IMR-90 (cell line): ENCODE measurements around the gene IGFBPL1. TPM values are rescaled to one million over a fixed set of nuclear protein-coding genes. Genes with fewer than 3 reads are reported as not detected.

Source experiments
- ATAC-seq: fragments of 200-7000 bp; cut with Tn5 transposase; 2 replicates; pipeline ENCODE4 v1.9.1; 2020; ENCODE audit warnings: low read depth, mild to moderate bottlenecking, moderate library complexity
- BruUV-seq: library from RNA; stranded (reverse); fragments of 400-500 nt; replicated peaks from 2 replicates; lab custom pipeline; 2021; lab: Mats Ljungman, UMichigan
- CTCF ChIA-PET: fragments of 300-600 bp; formaldehyde crosslinking; extraction: SDS; loops from one replicate; lab custom pipeline; 2021; ENCODE audit warnings: antibody characterized with exemption; lab: Yijun Ruan, JAX
- POLR2A ChIA-PET: fragments of 300-600 bp; sonication (Branson Sonifier 250); formaldehyde crosslinking; loops from one replicate; lab custom pipeline; 2022; ENCODE audit warnings: antibody characterized with exemption; ENCODE audit not compliant: unreplicated experiment; lab: Charles Lee
- DNase-seq: peaks from one replicate; pipeline ENCODE4 v3.0.0; 2013
- H2AFZ ChIP-seq: replicated peaks from 2 replicates; pipeline ENCODE3; 2013; ENCODE audit warnings: low read length, mild to moderate bottlenecking; ENCODE audit not compliant: poor library complexity
- H2AK5ac ChIP-seq: 2 replicates; pipeline ENCODE4 v1.6.1; 2013; ENCODE audit warnings: low read depth, low read length, inconsistent platforms
- H2AK9ac ChIP-seq: replicated peaks from 2 replicates; pipeline ENCODE3; 2013; ENCODE audit warnings: mild to moderate bottlenecking, low read depth, low read length, moderate library complexity; ENCODE audit not compliant: poor library complexity
- H2BK120ac ChIP-seq: 2 replicates; pipeline ENCODE4 v1.6.1; 2013; ENCODE audit warnings: low read depth, low read length, inconsistent platforms
- H2BK15ac ChIP-seq: 3 replicates; pipeline ENCODE4 v1.6.1; 2013; ENCODE audit warnings: low read depth, low read length, inconsistent platforms
- H2BK20ac ChIP-seq: 2 replicates; pipeline ENCODE4 v1.6.1; 2013; ENCODE audit warnings: low read depth, mild to moderate bottlenecking, inconsistent platforms, low read length, moderate library complexity
- H2BK5ac ChIP-seq: 2 replicates; pipeline ENCODE4 v1.6.1; 2013; ENCODE audit warnings: mild to moderate bottlenecking, low read depth, low read length, inconsistent platforms; ENCODE audit not compliant: poor library complexity, severe bottlenecking
- H3K14ac ChIP-seq: replicated peaks from 2 replicates; pipeline ENCODE4 v1.6.1; 2013; ENCODE audit warnings: low read depth, low read length, inconsistent platforms
- H3K18ac ChIP-seq: 2 replicates; pipeline ENCODE4 v1.6.1; 2013; ENCODE audit warnings: low read depth, low read length, control low read depth
- H3K23ac ChIP-seq: 2 replicates; pipeline ENCODE4 v1.6.1; 2013; ENCODE audit warnings: low read depth, low read length, inconsistent platforms
- H3K27ac ChIP-seq: 2 replicates; pipeline ENCODE4 v1.5.1; 2013; ENCODE audit warnings: mild to moderate bottlenecking, control low read depth, low read length; ENCODE audit not compliant: insufficient read depth
- H3K27me3 ChIP-seq: 2 replicates; pipeline ENCODE4 v1.6.1; 2013; ENCODE audit warnings: low read length; ENCODE audit not compliant: control insufficient read depth, insufficient read depth
- H3K36me3 ChIP-seq: 2 replicates; pipeline ENCODE4 v1.6.1; 2013; ENCODE audit warnings: low read length, mixed read lengths; ENCODE audit not compliant: control insufficient read depth, insufficient read depth
- H3K4ac ChIP-seq: 2 replicates; pipeline ENCODE4 v1.6.1; 2013; ENCODE audit warnings: low read depth, low read length, inconsistent platforms
- H3K4me1 ChIP-seq: 2 replicates; pipeline ENCODE4 v1.6.1; 2013; ENCODE audit warnings: low read length, mixed read lengths; ENCODE audit not compliant: control insufficient read depth, insufficient read depth
- H3K4me2 ChIP-seq: 2 replicates; pipeline ENCODE4 v1.6.1; 2013; ENCODE audit warnings: low read depth, mild to moderate bottlenecking, control low read depth, low read length, moderate library complexity
- H3K4me3 ChIP-seq: 2 replicates; pipeline ENCODE4 v1.5.1; 2013; ENCODE audit warnings: low read depth, mild to moderate bottlenecking, control low read depth, low read length, moderate library complexity; ENCODE audit not compliant: insufficient read depth
- H3K56ac ChIP-seq: 2 replicates; pipeline ENCODE4 v1.6.1; 2013; ENCODE audit warnings: low read length, inconsistent platforms; ENCODE audit not compliant: insufficient read depth; ENCODE audit errors: extremely low read depth
- H3K79me1 ChIP-seq, 2 experiments: 2 replicates each; pipeline ENCODE4 v1.6.1; 2013; ENCODE audit warnings: low read length in 2 of 2, inconsistent platforms in 1 of 2, low read depth in 1 of 2
- H3K9ac ChIP-seq: 2 replicates; pipeline ENCODE4 v1.6.1; 2013; ENCODE audit warnings: low read depth, low read length, control low read depth
- H3K9me1 ChIP-seq: 2 replicates; pipeline ENCODE4 v1.6.1; 2013; ENCODE audit warnings: low read length, inconsistent platforms; ENCODE audit not compliant: insufficient read depth
- H3K9me3 ChIP-seq: 2 replicates; pipeline ENCODE4 v1.6.1; 2013; ENCODE audit warnings: low read length; ENCODE audit not compliant: control insufficient read depth, insufficient read depth
- H4K20me1 ChIP-seq: 2 replicates; pipeline ENCODE4 v1.6.1; 2013; ENCODE audit warnings: low read length, inconsistent platforms; ENCODE audit not compliant: insufficient read depth
- H4K5ac ChIP-seq: 2 replicates; pipeline ENCODE4 v1.6.1; 2013; ENCODE audit warnings: mild to moderate bottlenecking, low read depth, low read length, control low read depth
- H4K8ac ChIP-seq, 2 experiments: 2 replicates each; pipeline ENCODE4 v1.6.1; 2013; ENCODE audit warnings: low read depth in 2 of 2, low read length in 2 of 2, control low read depth in 1 of 2, inconsistent platforms in 1 of 2
- H4K91ac ChIP-seq: 2 replicates; pipeline ENCODE4 v1.6.1; 2013; ENCODE audit warnings: low read depth, low read length, inconsistent platforms; ENCODE audit not compliant: insufficient read depth
- BHLHE40 ChIP-seq: fragments of 150-350 bp; IDR thresholded peaks from 2 replicates; pipeline ENCODE4 v1.6.1; 2016; ENCODE audit warnings: mild to moderate bottlenecking, low read depth, low read length
- CEBPB ChIP-seq: IDR thresholded peaks from 2 replicates; pipeline ENCODE4 v1.6.1; 2012; ENCODE audit warnings: low read depth, low read length, improper control_type of control experiment
- CHD1 ChIP-seq: IDR thresholded peaks from 2 replicates; pipeline ENCODE4 v1.6.1; 2012; ENCODE audit warnings: low read depth, low read length, improper control_type of control experiment
- FOS ChIP-seq: fragments of 150-350 bp; IDR thresholded peaks from 2 replicates; pipeline ENCODE4 v1.6.1; 2016; ENCODE audit warnings: low read depth, low read length
- MAFK ChIP-seq: IDR thresholded peaks from 2 replicates; pipeline ENCODE4 v1.6.1; 2012; ENCODE audit warnings: low read depth, low read length, improper control_type of control experiment
- MAZ ChIP-seq: IDR thresholded peaks from 2 replicates; pipeline ENCODE4 v1.6.1; 2012; ENCODE audit warnings: low read depth, mild to moderate bottlenecking, low read length, improper control_type of control experiment, moderate library complexity, borderline replicate concordance
- NFE2L2 ChIP-seq: fragments of 150-350 bp; IDR thresholded peaks from 2 replicates; pipeline ENCODE4 v1.6.1; 2016; ENCODE audit warnings: low read depth, mild to moderate bottlenecking, low read length
- POLR2A ChIP-seq: IDR thresholded peaks from 2 replicates; pipeline ENCODE4 v1.6.1; 2012; ENCODE audit warnings: mild to moderate bottlenecking, low read depth, low read length
- RAD21 ChIP-seq: IDR thresholded peaks from 2 replicates; pipeline ENCODE4 v1.6.1; 2012; ENCODE audit warnings: low read length, improper control_type of control experiment
- RCOR1 ChIP-seq: IDR thresholded peaks from 2 replicates; pipeline ENCODE4 v1.6.1; 2012; ENCODE audit warnings: mild to moderate bottlenecking, low read length, improper control_type of control experiment; ENCODE audit not compliant: insufficient replicate concordance
- SMC3 ChIP-seq: fragments of 150-350 bp; IDR thresholded peaks from 2 replicates; pipeline ENCODE4 v1.6.1; 2016; ENCODE audit warnings: low read depth, mild to moderate bottlenecking, antibody characterized with exemption, low read length, moderate library complexity
- WGBS, 2 experiments: methylation state at CpG; one replicate each; pipeline versions ENCODE4 v1.1.5 to v1.1.7; 2013; ENCODE audit warnings: missing lambda C conversion rate in 2 of 2; ENCODE audit not compliant: insufficient read length in 1 of 2; ENCODE audit errors: extremely low coverage in 2 of 2; 5-methylcytosine and 5-hydroxymethylcytosine counted together
- dilution Hi-C: fragments of 300-500 bp; cut with HindIII; formaldehyde crosslinking; loops from one replicate; pipeline ENCODE4 v1.14.3; 2018; ENCODE audit warnings: low sequenced_read_pairs; ENCODE audit not compliant: unreplicated experiment
- in situ Hi-C: fragments of 300-500 bp; cut with MboI; formaldehyde crosslinking; loops from 3 replicates; pipeline ENCODE4 v1.14.3; 2019; ENCODE audit warnings: low sequenced_read_pairs, inconsistent platforms, mixed read lengths
- intact Hi-C: fragments of 100-400 bp; cut with micrococcal nuclease; formaldehyde crosslinking; loops from 2 replicates; pipeline ENCODE4 v1.10.0; 2022
- polyA plus RNA-seq, 3 experiments: library from polyadenylated mRNA; depleted of rRNA; stranded (reverse); fragments of >200 nt; gene quantifications; 2 replicates each; pipeline ENCODE4 v1.2.3, GENCODE V29; 2012; ENCODE audit warnings: low replicate concordance in 1 of 3
- total RNA-seq: library from RNA; depleted of rRNA; stranded (reverse); fragments of >200 nt; gene quantifications from 2 replicates; pipeline ENCODE4 v1.2.3, GENCODE V29; 2012
- TF ChIP-seq, protein P1 (sequence below): fragments of 150-350 bp; IDR thresholded peaks from 2 replicates; pipeline ENCODE4 v1.6.1; 2017; ENCODE audit warnings: mild to moderate bottlenecking, antibody characterized with exemption, low read length, low read depth
- TF ChIP-seq, protein P2 (sequence below): fragments of 150-350 bp; IDR thresholded peaks from 2 replicates; pipeline ENCODE4 v1.6.1; 2016; ENCODE audit warnings: low read depth, mild to moderate bottlenecking, low read length, moderate library complexity, borderline replicate concordance

The IGFBPL1 gene
- total and polyA plus RNA-seq, 2 of the 4 experiments (the other 2 are of a cell fraction) = not detected

DNA sequence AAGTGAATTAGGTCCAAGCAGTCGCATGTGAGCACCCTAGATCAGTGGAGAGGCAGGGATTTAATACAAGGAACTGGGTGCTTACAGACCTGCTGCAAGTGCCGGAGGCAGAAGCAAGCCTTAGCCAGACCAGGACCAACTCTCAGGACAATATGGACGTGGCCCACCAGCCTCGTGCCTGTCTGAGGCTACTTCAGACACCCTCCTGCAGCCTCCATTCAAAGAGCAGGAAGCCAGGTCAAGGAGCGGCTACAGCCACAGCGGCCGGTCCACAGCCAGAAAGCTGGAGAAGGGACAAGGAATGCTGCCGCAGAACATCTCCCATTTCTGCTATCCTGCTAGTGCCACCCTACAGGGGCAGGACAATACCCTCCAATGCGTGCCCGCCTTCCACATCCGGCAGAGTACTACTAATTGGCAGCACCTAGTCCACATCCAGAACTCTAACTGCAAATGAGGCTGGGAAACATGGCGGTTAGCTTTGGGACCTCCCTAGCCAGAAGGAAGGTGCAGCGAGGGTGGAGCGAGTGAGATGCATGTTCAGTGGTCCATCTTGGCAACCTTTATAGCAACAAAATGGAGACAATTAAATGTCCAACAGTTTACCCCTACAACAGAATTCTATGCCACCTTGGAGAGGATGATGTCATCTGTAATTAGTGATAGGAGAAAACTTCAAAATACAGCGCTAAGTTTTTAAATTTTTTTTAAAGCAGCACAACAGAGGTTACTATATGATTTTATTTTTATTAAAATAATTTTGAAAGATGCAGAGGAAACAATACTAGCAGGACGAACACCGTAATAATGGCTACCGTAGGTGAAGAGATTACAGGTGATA, 32.8 kb downstream of the IGFBPL1 start:
- peak overlapping the region; percentile 44; the same call in 1 of the 2 replicates for H2AK5ac ChIP-seq
- peaks cover 13% of the 10 kb centered on the region for H3K9me1 ChIP-seq
- TF ChIP-seq RAD21 (no peak), SMC3 (no peak), MAZ (no peak), CHD1 (no peak), BHLHE40 (no peak), POLR2A (no peak), NFE2L2 (no peak), FOS (no peak), CEBPB (no peak), RCOR1 (no peak), MAFK (no peak)
- TF ChIP-seq, protein P1, sequence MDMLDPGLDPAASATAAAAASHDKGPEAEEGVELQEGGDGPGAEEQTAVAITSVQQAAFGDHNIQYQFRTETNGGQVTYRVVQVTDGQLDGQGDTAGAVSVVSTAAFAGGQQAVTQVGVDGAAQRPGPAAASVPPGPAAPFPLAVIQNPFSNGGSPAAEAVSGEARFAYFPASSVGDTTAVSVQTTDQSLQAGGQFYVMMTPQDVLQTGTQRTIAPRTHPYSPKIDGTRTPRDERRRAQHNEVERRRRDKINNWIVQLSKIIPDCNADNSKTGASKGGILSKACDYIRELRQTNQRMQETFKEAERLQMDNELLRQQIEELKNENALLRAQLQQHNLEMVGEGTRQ = no peak
- TF ChIP-seq, protein P2, sequence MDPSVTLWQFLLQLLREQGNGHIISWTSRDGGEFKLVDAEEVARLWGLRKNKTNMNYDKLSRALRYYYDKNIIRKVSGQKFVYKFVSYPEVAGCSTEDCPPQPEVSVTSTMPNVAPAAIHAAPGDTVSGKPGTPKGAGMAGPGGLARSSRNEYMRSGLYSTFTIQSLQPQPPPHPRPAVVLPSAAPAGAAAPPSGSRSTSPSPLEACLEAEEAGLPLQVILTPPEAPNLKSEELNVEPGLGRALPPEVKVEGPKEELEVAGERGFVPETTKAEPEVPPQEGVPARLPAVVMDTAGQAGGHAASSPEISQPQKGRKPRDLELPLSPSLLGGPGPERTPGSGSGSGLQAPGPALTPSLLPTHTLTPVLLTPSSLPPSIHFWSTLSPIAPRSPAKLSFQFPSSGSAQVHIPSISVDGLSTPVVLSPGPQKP = no peak
- no peak overlapping the region for H3K14ac ChIP-seq
- H2BK15ac ChIP-seq = peak overlapping the region; percentile 10; the same call in 1 of the 3 replicates
- no peak overlapping the region; the same call in 1 of the 2 replicates for H3K4ac ChIP-seq
- H4K91ac ChIP-seq = peak overlapping the region; percentile 9; the same call in 1 of the 2 replicates
- peaks cover 11% of the 10 kb centered on the region for H3K36me3 ChIP-seq
- in situ Hi-C loops = no loop called here
- H2BK120ac ChIP-seq = 0 out of 2 replicates have a peak overlapping the region, but pooled peaks have one; percentile 13
- ATAC-seq = no peak
- H3K4me3 ChIP-seq = no peak overlapping the region
- no peak overlapping the region for H3K27ac ChIP-seq
- H2BK5ac ChIP-seq = no peak overlapping the region
- H3K79me1 ChIP-seq = peaks cover 16 to 30% of the 10 kb centered on the region in 2 experiments
- no peak overlapping the region for H3K23ac ChIP-seq
- peak overlapping the region; percentile 15 for H2AK9ac ChIP-seq
- dilution Hi-C loops = loop anchor here (25.0 kb wide), 1 partner anchor 479 kb away; the partner anchor contains the start of gene SLC25A51
- ChIA-PET POLR2A (no interaction called here), CTCF (interaction anchor here (0.6 to 0.7 kb wide), 2 partner anchors 14 to 274 kb away, joined by 3 to 4 read pairs; no protein-coding TSS in a partner anchor)
- H4K5ac ChIP-seq = no peak overlapping the region; the same call in 1 of the 2 replicates
- H4K20me1 ChIP-seq = no peaks in the 10 kb centered on the region; the same call in 1 of the 2 replicates
- intact Hi-C loops = no loop called here
- BruUV-seq = no TSS peak
- H3K4me1 ChIP-seq = peaks cover 11% of the 10 kb centered on the region
- no peak for DNase-seq
- 100% methylated on average over 3 of the region's 18 CpGs; no CpG with 5 or more reads in 1 of the 2 experiments for WGBS, 2 experiments
- H3K4me2 ChIP-seq = peak overlapping the region; percentile 81
- H3K9me3 ChIP-seq = no peaks in the 10 kb centered on the region
- H3K27me3 ChIP-seq = no peaks in the 10 kb centered on the region
- H2AFZ ChIP-seq = peak overlapping the region; percentile 68
- peak overlapping the region in 1 of 2 experiments; percentile 59; a peak in 2 of 4 replicates for H4K8ac ChIP-seq
- no peak overlapping the region for H3K56ac ChIP-seq
- no peak overlapping the region for H3K9ac ChIP-seq
- no peak overlapping the region for H3K18ac ChIP-seq
- no peak overlapping the region for H2BK20ac ChIP-seq
